HG02981 (cell line): ENCODE measurements around the gene PCGF1.

Experiments
- ATAC-seq: cut with Tn5 transposase; IDR thresholded peaks from one replicate; pipeline ENCODE4 v1.9.1; 2021; ENCODE audit warnings: mild to moderate bottlenecking, moderate library complexity; ENCODE audit not compliant: unreplicated experiment

PCGF1 gene

GRCh38 chr2:74537140-74537539, 29.6 kb upstream of the PCGF1 start:
- no peak for ATAC-seq

DNA sequence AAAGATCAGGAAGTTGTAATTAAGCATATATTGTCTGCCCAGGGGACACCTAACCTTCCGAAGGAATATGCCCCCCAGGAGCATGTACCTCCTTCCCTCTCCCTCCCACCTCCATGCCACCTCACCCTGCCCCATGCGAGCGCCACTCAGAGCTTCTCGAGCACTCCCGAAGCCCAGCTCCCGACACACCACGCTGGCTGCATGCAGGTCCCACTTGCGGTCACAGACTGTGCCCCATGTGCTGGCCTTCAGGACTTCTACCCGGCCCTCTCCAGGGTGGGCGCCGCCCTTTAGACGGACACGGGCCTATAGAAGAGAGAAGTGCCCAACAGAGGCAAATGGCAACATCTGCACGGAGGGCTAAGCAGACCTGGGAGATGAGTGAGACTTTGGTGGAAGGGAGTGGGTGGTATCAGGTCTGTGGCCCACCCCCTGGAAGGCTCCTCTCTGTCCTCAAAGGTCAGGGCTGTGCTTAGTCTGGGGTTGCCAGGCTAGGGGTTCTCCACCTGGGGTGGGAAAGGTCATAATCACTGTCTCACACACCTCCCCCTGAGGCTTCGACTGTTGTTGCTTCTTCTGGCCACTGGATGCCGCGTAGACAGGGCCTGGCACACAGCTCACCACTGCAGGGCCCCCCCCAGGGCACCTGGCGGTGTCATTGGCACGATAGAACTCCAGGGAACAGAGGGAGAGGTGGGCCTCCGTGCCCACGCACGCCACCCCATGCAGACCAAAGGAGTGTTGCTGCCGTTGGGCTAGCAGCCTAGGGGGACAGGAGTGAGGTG, 28.9 kb upstream of the PCGF1 start:
- no peak for ATAC-seq

GRCh38 chr2:74535440-74535965, 28.0 kb upstream of the PCGF1 start:
- no peak for ATAC-seq

DNA sequence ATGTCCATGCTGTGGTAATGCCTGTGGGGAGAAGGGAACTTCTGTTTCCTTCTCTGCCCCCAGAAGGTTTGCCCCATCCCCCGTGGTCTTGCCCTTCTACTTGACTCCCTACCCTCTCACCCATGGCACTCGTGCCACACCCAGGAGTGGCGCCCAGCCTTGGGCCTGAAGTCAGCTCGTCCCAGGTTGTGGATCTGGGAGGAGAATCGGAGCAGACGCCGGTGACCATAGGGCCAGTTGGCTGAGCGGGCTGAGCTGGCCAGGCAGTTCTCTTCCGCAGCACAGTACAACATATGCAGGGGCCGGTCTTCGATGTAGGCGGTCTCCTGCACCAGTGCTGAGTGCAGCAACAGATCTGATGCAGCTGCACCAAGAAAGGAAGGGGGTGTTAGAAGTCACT, 26.9 kb upstream of the PCGF1 start:
- ATAC-seq = no peak

DNA sequence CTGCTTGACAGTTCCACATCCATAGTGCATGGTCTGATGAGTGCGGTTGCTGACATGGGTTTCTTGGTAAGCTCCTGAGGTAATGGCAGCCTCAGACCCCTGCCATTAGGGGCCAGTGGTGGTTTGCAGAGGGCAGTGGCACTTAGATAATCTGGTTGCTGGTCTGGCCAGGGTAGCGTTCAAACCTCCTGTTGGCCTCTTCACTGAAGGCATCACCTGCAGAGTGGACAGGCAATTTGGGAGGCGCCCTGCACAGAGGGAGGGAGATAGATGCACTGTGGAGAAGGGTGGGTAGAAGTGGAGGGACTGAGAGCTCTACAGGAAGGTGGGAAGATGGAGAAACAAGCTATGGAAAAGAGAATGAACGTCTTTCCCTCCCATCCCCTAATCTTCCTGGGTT, 26.0 kb upstream of the PCGF1 start:
- ATAC-seq = no peak

DNA sequence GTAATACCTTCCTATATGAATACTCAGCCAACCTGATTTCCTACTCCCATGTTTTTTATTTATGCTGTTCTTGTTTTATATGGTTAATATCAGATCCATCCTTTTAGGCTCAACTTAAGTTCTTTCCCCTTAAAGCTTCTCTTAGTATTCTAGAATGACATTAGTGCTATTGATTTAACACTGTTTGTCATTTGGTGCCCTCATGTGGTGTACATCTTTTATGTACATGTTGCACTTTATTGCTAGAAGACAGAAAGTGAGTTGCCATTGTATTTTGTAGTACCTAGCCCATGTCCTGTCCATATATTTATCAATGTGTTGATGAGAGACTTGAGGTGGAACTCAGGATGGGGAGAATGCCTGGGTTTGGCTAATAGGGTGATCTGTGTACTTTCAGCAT, 24.7 kb upstream of the PCGF1 start:
- ATAC-seq = no peak

DNA sequence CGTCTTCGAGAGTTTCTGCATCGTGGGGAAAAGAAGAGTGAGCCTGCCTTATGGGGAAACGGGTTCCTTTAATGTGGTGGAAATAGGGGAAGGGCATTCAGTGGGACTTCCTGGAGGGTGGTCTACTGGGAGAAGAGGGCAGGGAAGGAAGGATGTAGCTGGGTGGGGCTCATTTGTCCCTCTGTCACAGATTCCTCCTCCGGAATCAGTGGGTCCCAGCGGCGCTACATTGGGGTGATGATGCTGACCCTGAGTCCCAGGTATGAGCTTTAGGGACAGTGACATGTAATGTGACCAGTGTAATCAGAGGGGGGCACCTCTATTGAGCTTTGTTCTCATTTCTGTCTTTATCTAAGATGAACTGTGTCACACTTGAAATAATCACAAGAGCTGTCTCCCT, 24.2 kb upstream of the PCGF1 start:
- ATAC-seq = no peak

GRCh38 chr2:74530239-74531187, 23.0 kb upstream of the PCGF1 start:
- peak; percentile 31 for ATAC-seq

GRCh38 chr2:74529357-74530238, 22.1 kb upstream of the PCGF1 start, which contains the start of the genes AUP1 and HTRA2:
Gene AUP1, minus strand, starts transcription at chr2:74529706. Its CDS starts 77 bp downstream, at chr2:74529629.
Gene HTRA2, plus strand, starts transcription at chr2:74529933. Its CDS starts 74 bp downstream, at chr2:74530007.
- peak; percentile 72 for ATAC-seq

- peak; percentile 1 for ATAC-seq
Observed at GRCh38 chr2:74528600-74529356, 21.3 kb upstream of the PCGF1 start.

DNA sequence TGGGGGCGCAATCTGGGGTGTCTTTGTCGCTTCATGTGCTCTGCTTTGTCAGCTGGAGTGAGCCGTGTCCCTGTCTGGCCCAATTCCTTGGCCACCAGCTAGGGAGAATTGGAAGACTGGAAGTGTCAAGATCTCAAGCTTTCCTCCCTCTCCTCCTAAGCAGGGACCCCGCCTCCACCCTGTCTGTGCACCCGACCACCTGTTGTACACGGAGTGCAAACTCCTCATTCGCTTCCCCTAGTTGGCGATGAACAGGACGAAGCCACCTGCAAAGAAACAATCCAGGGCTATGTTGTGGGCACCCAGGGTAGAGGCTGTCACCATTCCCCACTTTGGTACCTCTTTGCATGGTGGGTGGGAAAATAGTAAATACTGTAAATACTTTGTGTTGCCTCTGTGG, 20.2 kb upstream of the PCGF1 start:
- no peak for ATAC-seq

- no peak for ATAC-seq
Observed at GRCh38 chr2:74526649-74527230, 19.2 kb upstream of the PCGF1 start.

- ATAC-seq = no peak
Observed at GRCh38 chr2:74525717-74526648, 18.5 kb upstream of the PCGF1 start, which contains the start of gene DQX1. Gene DQX1, minus strand, starts transcription at chr2:74526231. Its CDS starts 502 bp downstream, at chr2:74525729.

DNA sequence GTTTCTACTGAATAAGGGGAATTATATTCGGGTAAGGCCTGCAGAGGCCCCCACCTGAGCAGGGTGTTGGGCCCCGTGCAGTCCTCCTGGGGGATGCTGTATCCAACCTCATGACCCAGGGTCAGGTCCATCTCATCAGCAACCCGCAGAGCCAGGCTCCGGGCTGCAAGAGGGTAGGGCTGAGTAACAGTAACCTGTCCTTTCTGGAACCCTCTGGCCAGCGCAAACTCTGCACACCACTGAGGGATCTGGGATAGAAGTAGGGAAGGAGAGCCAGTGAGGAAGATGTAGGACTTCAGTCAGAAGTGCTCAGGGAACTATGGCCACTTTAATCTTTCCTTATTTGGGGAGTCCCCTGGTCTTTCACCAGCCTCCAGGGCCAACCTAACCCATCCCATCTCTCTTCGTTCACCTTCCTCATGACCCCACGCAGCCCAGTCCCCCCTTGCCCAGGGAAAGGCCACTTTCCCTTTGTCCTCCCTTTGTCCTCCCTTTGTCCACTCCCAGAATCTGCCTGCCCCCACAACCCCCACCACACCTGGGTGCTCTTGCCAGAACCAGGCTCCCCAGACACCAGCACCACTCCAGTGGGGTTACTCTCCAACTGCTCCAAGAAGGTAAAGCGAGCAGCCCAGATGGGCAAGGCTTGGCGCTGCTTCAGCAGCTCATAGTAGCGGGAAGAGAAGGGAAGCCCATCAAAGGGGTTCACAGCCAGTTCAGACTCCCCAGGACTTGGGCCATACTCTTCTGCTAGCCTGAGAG, 17.6 kb upstream of the PCGF1 start:
- ATAC-seq = no peak

- ATAC-seq = no peak
Observed at GRCh38 chr2:74524005-74524404, 16.5 kb upstream of the PCGF1 start.

- no peak for ATAC-seq
Observed at GRCh38 chr2:74522516-74522915, 15.0 kb upstream of the PCGF1 start.

GRCh38 chr2:74516650-74517049, 9.2 kb upstream of the PCGF1 start:
- ATAC-seq = no peak
